Activated B cell treated with CpG ODN at 0.5 μM for 24 hours (primary cell): Measurements from ENCODE around the gene LYZL1. TPM values are rescaled to one million over a fixed set of nuclear protein-coding genes. Genes with fewer than 3 reads are reported as not detected.
"Not testable (repeated sequence)": the region's sequence is repeated elsewhere in the genome, so short reads cannot be mapped to it uniquely, and the experiment has no call there.

Experiments used
- ATAC-seq: fragments of 200-7000 bp; cut with Tn5 transposase; one replicate; pipeline ENCODE4 v1.10.0; 2021; ENCODE audit warnings: low read depth, mild to moderate bottlenecking, moderate library complexity
- CTCF ChIA-PET: fragments of 350-600 bp; sonication (Branson Sonifier 250); formaldehyde crosslinking; loops from one replicate; lab custom pipeline; 2021; ENCODE audit warnings: antibody characterized with exemption; lab: Charles Lee
- POLR2A ChIA-PET: fragments of 350-600 bp; sonication (Branson Sonifier 250); formaldehyde crosslinking; loops from one replicate; lab custom pipeline; 2021; ENCODE audit warnings: antibody characterized with exemption; lab: Charles Lee
- DNase-seq: peaks from one replicate; pipeline ENCODE4 v3.0.0; 2022
- H3K27ac Mint-ChIP-seq: one replicate; pipeline ENCODE4 v1.8.0; 2020; ENCODE audit warnings: mixed read lengths
- H3K27me3 Mint-ChIP-seq: one replicate; pipeline ENCODE4 v1.8.0; 2021; ENCODE audit warnings: mixed read lengths
- H3K36me3 Mint-ChIP-seq: one replicate; pipeline ENCODE4 v1.8.0; 2021; ENCODE audit warnings: low read depth, mixed read lengths
- H3K4me1 Mint-ChIP-seq: one replicate; pipeline ENCODE4 v1.8.0; 2021; ENCODE audit warnings: mixed read lengths
- H3K4me3 Mint-ChIP-seq: one replicate; pipeline ENCODE4 v1.8.0; 2020; ENCODE audit warnings: mild to moderate bottlenecking, mixed read lengths
- H3K9me3 Mint-ChIP-seq: one replicate; pipeline ENCODE4 v1.8.0; 2020; ENCODE audit warnings: mixed read lengths
- intact Hi-C: fragments of 100-400 bp; cut with micrococcal nuclease; formaldehyde crosslinking; loops from one replicate; pipeline ENCODE4 v1.15.1; 2024
- total RNA-seq: library from RNA; stranded (reverse); gene quantifications from 2 replicates; pipeline ENCODE4 v1.2.3, GENCODE V29; 2022
- TF ChIP-seq, protein P1 (sequence below): fragments of 200-600 bp; IDR thresholded peaks from one replicate; pipeline ENCODE4 v1.8.0; 2022; ENCODE audit warnings: antibody characterized with exemption, mild to moderate bottlenecking

Gene LYZL1
- total RNA-seq, 1 donor from 2014 or later = not detected

DNA sequence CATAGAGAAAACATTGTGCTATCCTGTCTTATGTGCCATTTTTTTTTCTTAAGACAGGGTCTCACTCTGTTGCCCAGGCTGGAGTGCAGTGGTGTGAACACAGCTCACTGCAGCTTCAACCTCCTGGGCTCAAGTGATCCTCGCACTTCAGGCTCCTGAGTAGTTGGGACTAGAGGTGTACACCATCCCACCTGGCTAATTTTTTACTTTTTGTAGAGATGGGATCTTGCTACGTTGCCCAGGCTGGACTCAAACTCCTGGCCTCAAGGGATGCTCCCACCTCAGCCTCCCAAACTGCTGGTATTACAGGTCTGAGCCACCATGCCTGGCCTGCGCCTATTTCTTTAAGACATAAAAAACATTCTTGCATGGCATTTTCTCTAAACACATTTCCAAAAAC, 20.6 kb downstream of the LYZL1 start:
- DNase-seq (no peak), ATAC-seq (no peak)
- H3K9me3 Mint-ChIP-seq = peaks cover 4% of the 10 kb centered on the region
- H3K27me3 Mint-ChIP-seq = peaks cover 10% of the 10 kb centered on the region
- no peak overlapping the region for H3K27ac Mint-ChIP-seq
- no peak overlapping the region for H3K4me3 Mint-ChIP-seq
- no peaks in the 10 kb centered on the region for H3K36me3 Mint-ChIP-seq
- intact Hi-C loops = loop anchor here (10.0 kb wide), 1 partner anchor 875 kb away; no protein-coding TSS in a partner anchor
- no peaks in the 10 kb centered on the region for H3K4me1 Mint-ChIP-seq
- ChIA-PET CTCF (no interaction called here), POLR2A (no interaction called here)
- TF ChIP-seq, protein P1, sequence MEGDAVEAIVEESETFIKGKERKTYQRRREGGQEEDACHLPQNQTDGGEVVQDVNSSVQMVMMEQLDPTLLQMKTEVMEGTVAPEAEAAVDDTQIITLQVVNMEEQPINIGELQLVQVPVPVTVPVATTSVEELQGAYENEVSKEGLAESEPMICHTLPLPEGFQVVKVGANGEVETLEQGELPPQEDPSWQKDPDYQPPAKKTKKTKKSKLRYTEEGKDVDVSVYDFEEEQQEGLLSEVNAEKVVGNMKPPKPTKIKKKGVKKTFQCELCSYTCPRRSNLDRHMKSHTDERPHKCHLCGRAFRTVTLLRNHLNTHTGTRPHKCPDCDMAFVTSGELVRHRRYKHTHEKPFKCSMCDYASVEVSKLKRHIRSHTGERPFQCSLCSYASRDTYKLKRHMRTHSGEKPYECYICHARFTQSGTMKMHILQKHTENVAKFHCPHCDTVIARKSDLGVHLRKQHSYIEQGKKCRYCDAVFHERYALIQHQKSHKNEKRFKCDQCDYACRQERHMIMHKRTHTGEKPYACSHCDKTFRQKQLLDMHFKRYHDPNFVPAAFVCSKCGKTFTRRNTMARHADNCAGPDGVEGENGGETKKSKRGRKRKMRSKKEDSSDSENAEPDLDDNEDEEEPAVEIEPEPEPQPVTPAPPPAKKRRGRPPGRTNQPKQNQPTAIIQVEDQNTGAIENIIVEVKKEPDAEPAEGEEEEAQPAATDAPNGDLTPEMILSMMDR = no peak

DNA sequence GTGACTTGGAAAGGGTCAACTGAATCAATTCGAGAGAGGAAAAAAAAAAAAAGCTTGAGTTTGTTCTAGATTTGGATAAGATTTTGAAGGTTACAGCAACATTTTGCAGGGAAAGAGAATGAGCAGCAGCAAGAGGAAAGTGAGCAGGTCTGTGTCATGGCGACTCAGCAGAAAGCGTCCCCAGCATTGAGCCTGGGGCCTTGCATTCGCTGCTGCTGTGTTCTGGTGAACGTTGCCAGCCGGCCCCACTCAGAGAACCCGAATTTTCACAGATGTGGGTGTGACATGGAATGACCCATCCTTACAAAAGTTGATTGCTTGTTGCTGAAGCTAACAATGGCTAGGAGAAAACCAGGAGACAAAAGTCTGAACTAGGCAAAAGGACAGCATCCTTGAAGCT, 21.6 kb downstream of the LYZL1 start:
- H3K4me1 Mint-ChIP-seq, ATAC-seq, H3K4me3 Mint-ChIP-seq, H3K36me3 Mint-ChIP-seq, intact Hi-C loops, CTCF ChIA-PET, DNase-seq, POLR2A ChIA-PET, H3K27me3 Mint-ChIP-seq, H3K9me3 Mint-ChIP-seq, H3K27ac Mint-ChIP-seq: not testable (repeated sequence)

DNA sequence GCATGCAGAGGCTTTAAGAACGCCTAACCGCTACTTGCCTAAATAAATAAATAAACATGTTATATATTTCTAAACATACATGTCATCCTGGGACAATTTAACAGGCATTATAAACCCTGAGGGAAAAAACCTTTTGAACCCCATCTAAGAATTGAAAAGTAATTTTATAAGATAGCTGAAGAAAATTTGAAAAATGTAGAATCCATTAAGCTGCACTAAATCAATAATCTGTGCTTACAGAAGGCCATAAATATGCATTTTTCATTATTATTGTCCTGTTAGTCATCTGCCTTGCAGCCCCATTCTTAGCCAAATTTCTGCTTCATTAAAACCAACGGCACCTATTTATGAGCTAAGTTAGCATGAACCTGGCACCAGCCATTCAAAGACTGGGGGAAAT, 24.2 kb downstream of the LYZL1 start:
- ChIA-PET POLR2A (no interaction called here), CTCF (no interaction called here)
- Mint-ChIP-seq H3K4me1 (no peaks in the 10 kb centered on the region), H3K9me3 (peaks cover 4% of the 10 kb centered on the region), H3K4me3 (no peak overlapping the region), H3K27ac (no peak overlapping the region), H3K36me3 (no peaks in the 10 kb centered on the region), H3K27me3 (peaks cover 18% of the 10 kb centered on the region)
- TF ChIP-seq, protein P1 = no peak
- DNase-seq (no peak), ATAC-seq (no peak)
- intact Hi-C loops = no loop called here

DNA sequence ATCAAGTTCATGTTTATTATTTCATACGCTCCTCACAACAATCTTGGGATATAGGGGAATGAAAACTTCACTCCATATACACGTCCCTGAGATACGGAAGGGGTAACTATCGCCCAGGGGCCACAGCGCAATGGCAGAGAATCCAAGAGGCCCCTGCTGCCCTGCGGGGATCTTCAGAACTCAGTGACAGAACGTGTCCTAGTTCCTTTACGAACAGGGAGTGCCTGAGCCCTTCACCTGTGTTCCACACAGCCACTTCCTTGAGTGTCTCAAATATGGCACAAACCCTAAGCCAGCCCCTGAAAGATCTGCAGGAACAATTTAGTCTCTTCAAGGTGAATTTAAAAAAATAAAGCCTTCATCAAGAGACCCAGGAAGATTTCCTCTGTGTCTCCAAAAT, 25.9 kb downstream of the LYZL1 start:
- no peak for DNase-seq
- peaks cover 27% of the 10 kb centered on the region for H3K27me3 Mint-ChIP-seq
- POLR2A ChIA-PET = no interaction called here
- H3K36me3 Mint-ChIP-seq = no peaks in the 10 kb centered on the region
- CTCF ChIA-PET = no interaction called here
- TF ChIP-seq, protein P1 = no peak
- no peak overlapping the region for H3K27ac Mint-ChIP-seq
- no peaks in the 10 kb centered on the region for H3K4me1 Mint-ChIP-seq
- ATAC-seq = no peak
- no peak overlapping the region for H3K4me3 Mint-ChIP-seq
- intact Hi-C loops = no loop called here
- peaks cover 4% of the 10 kb centered on the region for H3K9me3 Mint-ChIP-seq

DNA sequence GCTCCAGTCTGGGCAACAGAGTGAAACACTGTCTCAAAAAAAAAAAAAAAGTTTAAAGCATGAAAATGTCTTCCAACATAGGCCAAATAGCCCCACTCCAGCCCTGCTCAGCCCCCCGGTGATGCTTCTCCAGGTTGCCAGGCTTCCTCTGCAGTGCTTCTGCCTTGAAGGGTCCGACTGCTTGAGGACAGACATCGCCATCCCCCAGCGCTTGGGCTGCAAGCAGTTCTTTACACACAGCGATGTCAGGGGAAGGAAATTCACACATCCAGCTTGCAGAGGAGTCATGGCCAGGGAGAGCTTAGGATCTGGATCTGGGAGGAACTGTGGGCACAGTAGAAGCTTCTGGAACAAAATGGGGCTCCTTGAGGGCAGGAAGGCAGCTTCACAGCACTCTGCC, 26.9 kb downstream of the LYZL1 start:
- Mint-ChIP-seq H3K4me3 (no peak overlapping the region), H3K4me1 (no peaks in the 10 kb centered on the region), H3K36me3 (no peaks in the 10 kb centered on the region), H3K9me3 (peaks cover 4% of the 10 kb centered on the region), H3K27me3 (peaks cover 27% of the 10 kb centered on the region), H3K27ac (no peak overlapping the region)
- intact Hi-C loops = no loop called here
- ChIA-PET POLR2A (no interaction called here), CTCF (no interaction called here)
- ATAC-seq = no peak
- TF ChIP-seq, protein P1 = no peak
- DNase-seq = no peak
